HL-60 (cell line): ENCODE results near the gene ANKRD55.
A peak's percentile ranks its signal among the peaks of the same experiment; 100 is the strongest.

Experiments
- DNase-seq, 2 experiments: peaks; one replicate each; pipeline ENCODE4 v3.0.0-alpha.2; 2010 to 2020; ENCODE audit warnings: low read depth in 1 of 2, low spot score in 1 of 2
- H3K27ac ChIP-seq: fragments of 250-450 bp; sonication (Bioruptor Pico); replicated peaks from 2 replicates; pipeline ENCODE4 v1.5.1; 2020; ENCODE audit warnings: mild to moderate bottlenecking, moderate library complexity
- H3K27me3 ChIP-seq: fragments of 250-450 bp; sonication (Bioruptor Pico); 2 replicates; pipeline ENCODE4 v1.5.1; 2021; ENCODE audit warnings: mild to moderate bottlenecking, moderate library complexity; ENCODE audit not compliant: insufficient read depth, poor library complexity, severe bottlenecking
- H3K4me3 ChIP-seq: replicated peaks from 2 replicates; pipeline ENCODE4 v1.5.1; 2011; ENCODE audit warnings: mild to moderate bottlenecking, control low read depth, low read length; ENCODE audit not compliant: insufficient read depth
- GABPA ChIP-seq: IDR thresholded peaks from 2 replicates; pipeline ENCODE4 v1.6.1; 2012; ENCODE audit warnings: low read depth
- POLR2AphosphoS5 ChIP-seq: IDR thresholded peaks from 2 replicates; pipeline ENCODE4 v1.6.1; 2012; ENCODE audit warnings: low read depth
- SPI1 ChIP-seq: IDR thresholded peaks from 2 replicates; pipeline ENCODE4 v1.6.1; 2012; ENCODE audit warnings: low read depth, mild to moderate bottlenecking, borderline replicate concordance
- TF ChIP-seq, protein P1 (sequence below): IDR thresholded peaks from 2 replicates; pipeline ENCODE4 v1.6.1; 2012; ENCODE audit warnings: low read depth; ENCODE audit not compliant: insufficient replicate concordance
- TF ChIP-seq, protein P2 (sequence below): IDR thresholded peaks from one replicate; pipeline ENCODE4 v1.5.1; 2011; ENCODE audit warnings: low read length, control low read depth, inconsistent platforms; ENCODE audit not compliant: insufficient read depth

ANKRD55 gene

DNA sequence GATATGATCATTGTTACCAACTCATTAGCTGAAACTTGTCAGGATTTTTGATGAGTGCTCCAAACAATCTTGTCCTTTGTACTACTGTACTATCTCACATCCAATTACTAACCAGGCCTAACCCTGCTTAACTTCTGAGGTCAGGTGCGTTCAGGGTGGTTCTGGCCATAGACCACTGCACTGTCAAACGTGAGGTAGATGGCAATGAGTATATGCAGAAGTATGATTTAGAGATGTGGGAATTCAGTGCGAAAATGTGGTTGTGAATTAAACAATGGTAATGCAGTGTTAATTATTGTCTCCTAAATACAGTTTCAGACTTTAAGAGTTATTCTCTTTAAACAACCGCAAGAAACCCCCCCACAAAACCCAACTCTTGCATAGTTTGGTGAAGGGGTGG lies 86.5 kb downstream of the ANKRD55 start:
- DNase-seq: no peak
- Histone ChIP-seq H3K4me3 (no peak overlapping the region), H3K27me3 (no peaks in the 10 kb centered on the region), H3K27ac (peak overlapping the region; percentile 77)
- TF ChIP-seq, protein P1, sequence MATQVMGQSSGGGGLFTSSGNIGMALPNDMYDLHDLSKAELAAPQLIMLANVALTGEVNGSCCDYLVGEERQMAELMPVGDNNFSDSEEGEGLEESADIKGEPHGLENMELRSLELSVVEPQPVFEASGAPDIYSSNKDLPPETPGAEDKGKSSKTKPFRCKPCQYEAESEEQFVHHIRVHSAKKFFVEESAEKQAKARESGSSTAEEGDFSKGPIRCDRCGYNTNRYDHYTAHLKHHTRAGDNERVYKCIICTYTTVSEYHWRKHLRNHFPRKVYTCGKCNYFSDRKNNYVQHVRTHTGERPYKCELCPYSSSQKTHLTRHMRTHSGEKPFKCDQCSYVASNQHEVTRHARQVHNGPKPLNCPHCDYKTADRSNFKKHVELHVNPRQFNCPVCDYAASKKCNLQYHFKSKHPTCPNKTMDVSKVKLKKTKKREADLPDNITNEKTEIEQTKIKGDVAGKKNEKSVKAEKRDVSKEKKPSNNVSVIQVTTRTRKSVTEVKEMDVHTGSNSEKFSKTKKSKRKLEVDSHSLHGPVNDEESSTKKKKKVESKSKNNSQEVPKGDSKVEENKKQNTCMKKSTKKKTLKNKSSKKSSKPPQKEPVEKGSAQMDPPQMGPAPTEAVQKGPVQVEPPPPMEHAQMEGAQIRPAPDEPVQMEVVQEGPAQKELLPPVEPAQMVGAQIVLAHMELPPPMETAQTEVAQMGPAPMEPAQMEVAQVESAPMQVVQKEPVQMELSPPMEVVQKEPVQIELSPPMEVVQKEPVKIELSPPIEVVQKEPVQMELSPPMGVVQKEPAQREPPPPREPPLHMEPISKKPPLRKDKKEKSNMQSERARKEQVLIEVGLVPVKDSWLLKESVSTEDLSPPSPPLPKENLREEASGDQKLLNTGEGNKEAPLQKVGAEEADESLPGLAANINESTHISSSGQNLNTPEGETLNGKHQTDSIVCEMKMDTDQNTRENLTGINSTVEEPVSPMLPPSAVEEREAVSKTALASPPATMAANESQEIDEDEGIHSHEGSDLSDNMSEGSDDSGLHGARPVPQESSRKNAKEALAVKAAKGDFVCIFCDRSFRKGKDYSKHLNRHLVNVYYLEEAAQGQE: no peak
- TF ChIP-seq SPI1 (no peak), POLR2AphosphoS5 (no peak), GABPA (no peak)
- TF ChIP-seq, protein P2, sequence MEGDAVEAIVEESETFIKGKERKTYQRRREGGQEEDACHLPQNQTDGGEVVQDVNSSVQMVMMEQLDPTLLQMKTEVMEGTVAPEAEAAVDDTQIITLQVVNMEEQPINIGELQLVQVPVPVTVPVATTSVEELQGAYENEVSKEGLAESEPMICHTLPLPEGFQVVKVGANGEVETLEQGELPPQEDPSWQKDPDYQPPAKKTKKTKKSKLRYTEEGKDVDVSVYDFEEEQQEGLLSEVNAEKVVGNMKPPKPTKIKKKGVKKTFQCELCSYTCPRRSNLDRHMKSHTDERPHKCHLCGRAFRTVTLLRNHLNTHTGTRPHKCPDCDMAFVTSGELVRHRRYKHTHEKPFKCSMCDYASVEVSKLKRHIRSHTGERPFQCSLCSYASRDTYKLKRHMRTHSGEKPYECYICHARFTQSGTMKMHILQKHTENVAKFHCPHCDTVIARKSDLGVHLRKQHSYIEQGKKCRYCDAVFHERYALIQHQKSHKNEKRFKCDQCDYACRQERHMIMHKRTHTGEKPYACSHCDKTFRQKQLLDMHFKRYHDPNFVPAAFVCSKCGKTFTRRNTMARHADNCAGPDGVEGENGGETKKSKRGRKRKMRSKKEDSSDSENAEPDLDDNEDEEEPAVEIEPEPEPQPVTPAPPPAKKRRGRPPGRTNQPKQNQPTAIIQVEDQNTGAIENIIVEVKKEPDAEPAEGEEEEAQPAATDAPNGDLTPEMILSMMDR: no peak

DNA sequence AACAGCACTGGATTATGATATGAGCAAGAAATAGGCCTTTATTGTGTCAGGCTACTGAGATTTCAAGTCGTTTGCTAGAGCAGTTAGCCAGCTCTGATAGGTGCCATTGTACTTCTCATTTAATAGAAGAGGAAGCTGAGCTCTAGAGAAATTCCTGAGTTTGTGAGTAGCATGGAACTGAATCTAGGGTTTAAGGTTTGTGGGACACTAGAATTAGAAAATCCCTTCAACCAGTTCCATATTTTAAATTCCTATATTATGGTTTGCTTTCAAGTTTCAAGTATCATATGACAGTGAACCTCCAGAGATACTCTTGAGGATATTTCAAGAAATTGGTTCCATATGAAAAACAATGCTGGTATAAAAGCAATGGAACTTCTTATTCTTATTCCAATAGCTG lies 87.6 kb downstream of the ANKRD55 start:
- H3K27me3 ChIP-seq: no peaks in the 10 kb centered on the region
- H3K4me3 ChIP-seq: no peak overlapping the region
- no peak for DNase-seq
- H3K27ac ChIP-seq: no peak overlapping the region
- TF ChIP-seq SPI1: no peak
- no peak for TF ChIP-seq POLR2AphosphoS5
- no peak for TF ChIP-seq GABPA
- TF ChIP-seq, protein P1: no peak

DNA sequence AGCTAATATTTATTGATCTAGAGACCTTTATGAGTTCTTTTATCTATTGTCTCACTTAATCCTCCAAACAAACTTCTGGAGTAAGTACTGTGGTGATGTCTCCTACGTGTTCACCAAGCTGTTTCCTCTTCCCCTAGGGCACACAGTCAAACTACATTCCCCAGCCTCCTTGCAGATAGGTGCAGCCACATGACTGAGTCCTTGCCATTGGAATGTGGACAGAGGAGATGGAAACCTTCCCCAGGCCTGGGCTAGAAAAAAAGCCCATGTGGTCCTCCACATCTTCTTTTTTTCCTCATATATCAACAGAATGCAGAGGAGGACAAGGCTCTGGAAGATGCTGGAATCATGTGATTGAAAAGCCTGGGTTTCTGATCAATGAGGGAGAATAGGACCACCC lies 88.0 kb downstream of the ANKRD55 start:
- TF ChIP-seq, protein P1: no peak
- TF ChIP-seq, protein P2: no peak
- TF ChIP-seq SPI1 (no peak), POLR2AphosphoS5 (no peak), GABPA (no peak)
- Histone ChIP-seq H3K27me3 (no peaks in the 10 kb centered on the region), H3K4me3 (no peak overlapping the region), H3K27ac (no peak overlapping the region)
- no peak for DNase-seq

DNA sequence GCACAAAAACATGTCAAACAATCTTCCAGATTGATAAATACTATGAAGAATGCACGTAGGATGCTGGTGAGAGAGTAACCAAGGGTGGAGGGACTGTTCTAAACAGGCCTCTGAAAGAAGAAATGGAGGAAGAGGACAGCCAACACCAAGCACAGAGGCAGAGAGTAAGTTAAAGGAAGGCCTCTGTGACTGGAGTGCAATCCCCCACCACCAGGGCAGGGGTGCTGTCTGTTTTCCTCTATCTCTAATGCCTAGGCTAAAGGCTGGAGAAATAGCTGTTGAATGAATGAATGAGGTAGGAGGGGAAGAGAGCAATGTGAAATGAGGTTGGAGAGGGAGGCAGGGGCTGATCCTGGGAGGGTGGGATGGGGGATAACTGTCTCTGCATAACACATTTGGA lies 88.9 kb downstream of the ANKRD55 start:
- Histone ChIP-seq H3K27ac (no peak overlapping the region), H3K4me3 (no peak overlapping the region), H3K27me3 (no peaks in the 10 kb centered on the region)
- DNase-seq: no peak
- TF ChIP-seq SPI1: no peak
- TF ChIP-seq, protein P2: no peak
- TF ChIP-seq POLR2AphosphoS5: no peak
- TF ChIP-seq, protein P1: no peak
- TF ChIP-seq GABPA: no peak
